GM18526 (cell line): ENCODE measurements around the gene CCR5.

Source experiments
- POLR2A ChIP-seq: IDR thresholded peaks from 3 replicates; pipeline ENCODE4 v1.6.1; 2011; ENCODE audit not compliant: insufficient read length; ENCODE audit errors: extremely low read depth

CCR5 gene

DNA sequence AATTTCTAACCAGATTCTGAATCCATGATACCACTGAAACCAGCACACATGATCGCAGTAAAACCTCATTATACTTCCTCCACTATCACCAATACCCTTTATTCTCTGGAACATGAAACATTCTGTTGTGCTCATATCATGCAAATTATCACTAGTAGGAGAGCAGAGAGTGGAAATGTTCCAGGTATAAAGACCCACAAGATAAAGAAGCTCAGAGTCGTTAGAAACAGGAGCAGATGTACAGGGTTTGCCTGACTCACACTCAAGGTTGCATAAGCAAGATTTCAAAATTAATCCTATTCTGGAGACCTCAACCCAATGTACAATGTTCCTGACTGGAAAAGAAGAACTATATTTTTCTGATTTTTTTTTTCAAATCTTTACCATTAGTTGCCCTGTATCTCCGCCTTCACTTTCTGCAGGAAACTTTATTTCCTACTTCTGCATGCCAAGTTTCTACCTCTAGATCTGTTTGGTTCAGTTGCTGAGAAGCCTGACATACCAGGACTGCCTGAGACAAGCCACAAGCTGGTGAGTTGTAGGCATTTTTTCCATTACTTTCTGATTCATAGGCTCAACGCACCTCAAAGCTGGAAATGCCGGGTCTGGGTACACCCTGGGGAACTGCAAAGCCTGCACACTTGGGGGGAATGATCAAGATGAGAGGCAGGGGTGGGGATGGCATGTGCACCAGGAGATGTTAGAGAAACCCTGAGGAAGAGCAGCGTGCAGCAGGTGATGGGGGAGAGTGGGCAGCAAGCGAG lies 16.9 kb upstream of the CCR5 start, which contains the start of gene CCR2:
Gene CCR2 (plus strand): TSS at position 465 of the 764 bp plus-strand sequence. CDS start 3,417 bp downstream, outside the sequence.
- TF ChIP-seq POLR2A: no peak

DNA sequence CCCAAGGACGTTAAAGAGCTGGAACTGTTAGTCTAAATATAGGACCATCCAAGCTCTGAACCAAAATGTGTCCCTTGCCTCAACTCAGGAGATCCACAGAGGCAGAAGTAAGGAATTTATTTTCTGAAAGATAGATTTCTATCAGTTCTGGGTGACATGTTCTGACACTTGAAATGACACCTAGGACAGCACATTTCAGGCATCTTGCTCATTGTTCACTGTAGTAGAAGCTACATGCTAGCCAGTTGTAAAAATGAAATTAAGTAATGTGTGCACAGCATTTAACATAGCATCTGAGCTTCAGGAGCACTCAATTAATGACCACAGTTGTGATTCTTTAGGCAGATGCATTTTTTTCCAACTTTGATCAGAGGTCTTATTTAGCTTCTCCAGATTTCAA lies 16.3 kb upstream of the CCR5 start:
- TF ChIP-seq POLR2A: no peak

DNA sequence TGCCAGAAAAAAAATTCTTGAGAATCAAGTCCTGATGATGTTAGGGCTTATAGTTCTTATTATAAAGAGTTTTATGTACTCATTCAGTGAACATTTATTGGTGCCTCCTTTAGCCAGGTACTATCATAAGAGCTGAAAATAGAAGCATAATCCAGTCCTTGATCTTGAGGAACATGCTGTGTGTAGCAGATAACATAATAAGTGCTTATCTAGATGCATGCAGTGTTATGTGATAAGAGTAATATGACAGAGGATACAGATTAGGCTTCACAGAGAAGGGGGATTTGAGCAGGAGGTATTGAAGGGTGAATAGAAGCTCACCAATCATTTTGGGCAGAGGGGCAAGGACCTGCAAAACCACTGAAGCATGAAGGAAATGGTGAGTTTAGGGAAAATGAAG lies 15.8 kb upstream of the CCR5 start:
- TF ChIP-seq POLR2A: no peak

DNA sequence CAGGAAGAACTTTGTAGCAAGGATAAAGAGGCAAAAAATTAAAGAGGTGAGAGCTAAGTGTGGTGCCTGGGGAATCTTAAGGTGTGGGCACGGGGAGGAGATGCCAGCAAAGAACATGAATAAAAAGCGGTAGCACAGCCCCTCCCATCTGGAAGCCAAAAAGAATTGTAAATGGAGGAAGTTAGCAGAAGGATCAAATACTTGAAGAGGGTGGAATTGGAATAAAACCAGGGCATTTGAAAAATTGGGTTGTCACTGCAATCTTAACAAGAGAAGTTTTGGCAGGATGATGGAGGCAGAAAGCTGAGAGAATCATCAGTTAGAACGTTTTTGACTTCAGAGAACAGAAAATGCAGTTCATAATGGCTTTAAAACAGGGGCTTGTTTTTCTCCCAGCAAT lies 14.5 kb upstream of the CCR5 start:
- no peak for TF ChIP-seq POLR2A

DNA sequence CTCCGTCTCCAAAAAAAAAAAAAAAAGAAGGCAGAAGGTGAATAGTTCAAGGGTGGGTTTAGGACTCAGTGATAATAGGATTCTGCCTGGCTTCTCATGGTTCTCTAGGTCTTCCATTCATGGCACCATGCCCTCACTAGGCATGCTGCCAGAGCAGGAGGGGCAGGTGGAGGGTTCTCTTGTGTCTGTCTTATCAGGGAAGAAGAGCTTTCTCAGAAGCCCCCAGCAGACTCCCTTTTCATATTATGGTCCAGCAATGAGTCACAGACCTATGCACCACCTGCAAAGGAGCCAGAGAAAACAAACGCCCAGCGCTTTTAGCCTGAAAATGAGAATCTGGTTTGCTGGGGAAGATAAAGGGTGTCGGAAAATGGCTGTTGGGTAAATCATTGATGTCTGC lies 13.8 kb upstream of the CCR5 start:
- no peak for TF ChIP-seq POLR2A

DNA sequence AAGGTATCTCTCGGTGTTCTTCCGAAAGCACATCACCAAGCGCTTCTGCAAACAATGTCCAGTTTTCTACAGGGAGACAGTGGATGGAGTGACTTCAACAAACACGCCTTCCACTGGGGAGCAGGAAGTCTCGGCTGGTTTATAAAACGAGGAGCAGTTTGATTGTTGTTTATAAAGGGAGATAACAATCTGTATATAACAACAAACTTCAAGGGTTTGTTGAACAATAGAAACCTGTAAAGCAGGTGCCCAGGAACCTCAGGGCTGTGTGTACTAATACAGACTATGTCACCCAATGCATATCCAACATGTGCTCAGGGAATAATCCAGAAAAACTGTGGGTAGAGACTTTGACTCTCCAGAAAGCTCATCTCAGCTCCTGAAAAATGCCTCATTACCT lies 12.3 kb upstream of the CCR5 start:
- no peak for TF ChIP-seq POLR2A

DNA sequence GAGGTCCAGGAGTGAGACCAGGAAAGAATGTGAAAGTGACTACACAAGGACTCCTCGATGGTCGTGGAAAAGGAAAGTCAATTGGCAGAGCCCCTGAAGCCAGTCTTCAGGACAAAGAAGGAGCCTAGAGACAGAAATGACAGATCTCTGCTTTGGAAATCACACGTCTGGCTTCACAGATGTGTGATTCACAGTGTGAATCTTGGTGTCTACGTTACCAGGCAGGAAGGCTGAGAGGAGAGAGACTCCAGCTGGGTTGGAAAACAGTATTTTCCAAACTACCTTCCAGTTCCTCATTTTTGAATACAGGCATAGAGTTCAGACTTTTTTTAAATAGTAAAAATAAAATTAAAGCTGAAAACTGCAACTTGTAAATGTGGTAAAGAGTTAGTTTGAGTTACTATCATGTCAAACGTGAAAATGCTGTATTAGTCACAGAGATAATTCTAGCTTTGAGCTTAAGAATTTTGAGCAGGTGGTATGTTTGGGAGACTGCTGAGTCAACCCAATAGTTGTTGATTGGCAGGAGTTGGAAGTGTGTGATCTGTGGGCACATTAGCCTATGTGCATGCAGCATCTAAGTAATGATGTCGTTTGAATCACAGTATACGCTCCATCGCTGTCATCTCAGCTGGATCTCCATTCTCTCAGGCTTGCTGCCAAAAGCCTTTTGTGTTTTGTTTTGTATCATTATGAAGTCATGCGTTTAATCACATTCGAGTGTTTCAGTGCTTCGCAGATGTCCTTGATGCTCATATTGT lies 10.8 kb upstream of the CCR5 start:
- no peak for TF ChIP-seq POLR2A

DNA sequence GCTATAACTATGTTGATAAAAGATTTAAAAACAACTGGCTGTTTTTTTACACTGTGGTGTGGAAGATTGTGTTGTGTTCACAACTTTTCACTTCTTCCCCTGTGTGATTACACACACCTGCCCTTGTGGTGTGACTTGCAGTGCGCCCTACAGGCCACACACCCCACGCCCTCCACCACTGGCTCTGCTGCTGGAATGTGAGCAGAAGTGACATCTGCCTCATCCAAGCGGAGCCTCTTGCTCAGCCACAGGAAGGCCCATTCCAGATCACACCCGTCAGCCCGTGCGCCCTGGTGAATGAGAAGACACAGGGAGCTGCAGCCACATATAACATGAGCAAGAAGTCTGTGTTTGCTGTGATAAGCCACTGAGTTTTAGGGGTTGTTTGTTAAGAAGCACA lies 9.8 kb upstream of the CCR5 start:
- no peak for TF ChIP-seq POLR2A

DNA sequence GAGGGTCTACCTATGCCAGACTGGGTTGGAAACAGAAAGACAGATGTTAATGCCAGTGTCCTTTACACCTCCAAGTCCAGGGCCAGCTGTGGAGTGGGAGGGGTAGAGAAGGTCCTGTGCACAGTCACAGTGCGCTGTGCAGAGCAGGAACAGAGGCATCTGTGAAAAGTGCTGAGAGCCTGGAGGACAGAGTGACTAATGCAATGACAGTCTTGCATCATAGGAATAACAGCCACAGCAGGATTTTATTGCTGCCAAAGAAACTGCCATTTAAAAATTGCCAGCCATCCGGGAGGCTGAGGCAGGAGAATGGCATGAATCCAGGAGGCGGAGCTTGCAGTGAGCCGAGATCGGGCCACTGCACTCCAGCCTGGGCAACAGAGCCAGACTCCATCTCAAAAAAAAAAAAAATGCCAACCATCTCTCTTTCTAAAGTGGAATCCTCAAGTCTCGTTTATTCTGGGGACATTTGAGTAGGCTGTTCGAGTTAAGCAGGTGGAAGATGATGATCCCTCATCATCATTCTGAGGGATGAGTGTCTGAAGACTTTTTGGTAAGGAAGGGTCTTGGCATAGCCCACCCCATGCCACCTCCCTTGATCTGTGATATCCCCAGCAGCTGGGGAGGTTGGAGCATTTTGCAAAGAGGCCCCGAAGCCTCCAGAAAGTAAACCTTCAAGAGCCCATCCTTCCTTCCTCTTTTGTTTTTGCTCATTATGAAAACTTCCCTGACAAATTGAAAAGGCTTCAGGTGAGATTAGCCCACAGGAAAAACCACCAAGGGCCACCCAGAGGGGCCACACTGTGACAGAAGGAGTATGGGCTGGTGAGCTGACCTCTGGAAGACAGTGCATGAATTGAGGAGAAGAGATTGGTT lies 9.1 kb upstream of the CCR5 start:
- no peak for TF ChIP-seq POLR2A

DNA sequence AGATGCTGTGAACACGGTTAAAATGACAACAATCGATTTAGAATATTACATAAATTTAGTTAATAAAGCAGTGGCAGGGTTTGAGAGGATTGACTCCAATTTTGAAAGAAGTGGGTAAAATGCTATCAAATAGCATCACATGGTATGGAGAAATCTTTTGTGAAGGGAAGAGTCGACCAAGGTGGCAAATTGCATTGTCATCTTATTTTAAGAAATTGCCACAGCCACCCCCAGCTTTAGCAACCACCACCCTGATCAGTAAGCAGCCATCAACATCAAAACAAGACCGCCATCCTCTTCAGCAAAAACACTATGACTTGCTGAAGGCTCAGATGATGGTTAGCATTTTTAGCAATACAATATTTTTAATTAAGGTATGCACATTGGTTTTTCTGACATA lies 5.7 kb upstream of the CCR5 start:
- no peak for TF ChIP-seq POLR2A

DNA sequence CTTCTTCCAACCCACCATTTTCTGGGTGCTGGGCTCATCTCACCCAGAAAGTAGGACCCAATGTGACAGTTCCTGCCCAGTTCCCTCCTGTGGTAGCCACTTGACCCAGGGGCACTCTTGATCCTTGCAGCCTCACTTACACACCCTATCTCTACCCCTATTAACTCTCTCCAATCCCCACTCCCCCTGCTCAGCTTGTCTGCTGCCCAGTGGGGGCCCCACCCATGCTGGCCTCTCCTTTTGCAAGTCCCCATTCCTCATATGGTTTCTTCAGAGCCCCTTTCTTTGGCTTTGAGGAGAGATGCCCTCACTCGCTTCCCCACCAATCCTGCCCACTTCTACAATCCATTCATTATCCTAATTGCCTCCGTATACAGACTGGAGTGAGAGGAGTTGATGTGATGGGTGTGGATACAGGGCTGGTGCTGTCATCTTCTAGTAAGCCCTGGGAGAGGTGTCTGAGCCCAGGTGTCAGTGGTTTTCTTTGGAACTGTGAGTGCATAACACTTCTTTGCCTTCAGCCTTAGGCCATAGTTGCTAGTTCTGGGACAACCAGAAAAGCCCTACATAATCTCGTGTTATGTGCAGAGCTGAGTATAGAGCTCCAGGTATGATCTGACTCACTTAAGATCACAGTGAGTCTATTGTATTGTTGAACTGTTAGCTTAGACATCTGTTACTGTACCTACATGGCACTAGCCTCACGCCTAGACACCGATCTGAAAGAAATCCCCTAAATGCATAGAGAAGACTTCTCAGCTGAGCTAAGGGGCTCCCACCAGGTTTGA lies 4.8 kb upstream of the CCR5 start:
- no peak for TF ChIP-seq POLR2A

DNA sequence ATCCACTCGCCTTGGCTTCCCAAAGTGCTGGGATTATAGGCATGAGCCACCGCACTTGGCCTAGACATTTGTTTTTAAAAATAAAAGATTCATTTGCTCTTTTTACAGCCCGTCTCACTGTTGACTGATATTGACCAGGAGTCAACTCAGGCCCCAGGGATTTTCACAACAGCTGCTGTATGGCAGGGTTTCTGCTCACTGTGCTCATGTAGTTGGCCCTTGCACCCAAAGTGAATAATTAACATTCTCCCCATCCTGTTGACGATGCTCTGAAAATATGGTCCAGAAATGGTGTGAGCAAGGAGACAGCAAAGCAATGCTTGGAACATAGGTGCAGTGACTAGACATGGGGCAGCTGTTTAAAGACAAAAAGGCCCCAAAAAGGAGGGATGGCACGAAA lies 2.9 kb upstream of the CCR5 start:
- no peak for TF ChIP-seq POLR2A

DNA sequence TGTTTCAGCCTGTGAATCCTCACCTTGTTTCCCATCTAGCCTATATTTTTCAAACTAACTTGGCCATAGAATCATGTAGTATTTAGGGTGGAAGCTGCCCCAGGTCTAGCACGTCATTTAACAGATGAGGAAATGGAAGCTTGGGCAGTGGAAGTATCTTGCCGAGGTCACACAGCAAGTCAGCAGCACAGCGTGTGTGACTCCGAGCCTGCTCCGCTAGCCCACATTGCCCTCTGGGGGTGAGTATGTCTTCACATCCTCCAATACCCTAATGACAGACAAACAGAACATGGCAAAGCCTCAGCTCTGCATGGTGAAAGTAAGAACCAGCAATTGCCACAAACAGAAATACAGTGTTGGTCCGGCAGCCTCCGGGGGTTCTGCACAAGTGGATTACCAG lies 2.2 kb upstream of the CCR5 start:
- TF ChIP-seq POLR2A: no peak

DNA sequence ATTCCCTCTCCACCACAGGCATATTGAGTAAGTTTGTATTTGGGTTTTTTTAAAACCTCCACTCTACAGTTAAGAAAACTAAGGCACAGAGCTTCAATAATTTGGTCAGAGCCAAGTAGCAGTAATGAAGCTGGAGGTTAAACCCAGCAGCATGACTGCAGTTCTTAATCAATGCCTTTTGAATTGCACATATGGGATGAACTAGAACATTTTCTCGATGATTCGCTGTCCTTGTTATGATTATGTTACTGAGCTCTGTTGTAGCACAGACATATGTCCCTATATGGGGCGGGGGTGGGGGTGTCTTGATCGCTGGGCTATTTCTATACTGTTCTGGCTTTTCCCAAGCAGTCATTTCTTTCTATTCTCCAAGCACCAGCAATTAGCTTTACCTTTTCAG lies 1.6 kb upstream of the CCR5 start:
- TF ChIP-seq POLR2A: no peak

DNA sequence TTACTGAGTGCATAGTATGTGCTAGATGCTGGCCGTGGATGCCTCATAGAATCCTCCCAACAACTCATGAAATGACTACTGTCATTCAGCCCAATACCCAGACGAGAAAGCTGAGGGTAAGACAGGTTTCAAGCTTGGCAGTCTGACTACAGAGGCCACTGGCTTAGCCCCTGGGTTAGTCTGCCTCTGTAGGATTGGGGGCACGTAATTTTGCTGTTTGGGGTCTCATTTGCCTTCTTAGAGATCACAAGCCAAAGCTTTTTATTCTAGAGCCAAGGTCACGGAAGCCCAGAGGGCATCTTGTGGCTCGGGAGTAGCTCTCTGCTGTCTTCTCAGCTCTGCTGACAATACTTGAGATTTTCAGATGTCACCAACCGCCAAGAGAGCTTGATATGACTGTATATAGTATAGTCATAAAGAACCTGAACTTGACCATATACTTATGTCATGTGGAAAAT lies 1.0 kb upstream of the CCR5 start:
- no peak for TF ChIP-seq POLR2A
